Measurements from ENCODE around the gene MYNN.

The MYNN gene

DNA sequence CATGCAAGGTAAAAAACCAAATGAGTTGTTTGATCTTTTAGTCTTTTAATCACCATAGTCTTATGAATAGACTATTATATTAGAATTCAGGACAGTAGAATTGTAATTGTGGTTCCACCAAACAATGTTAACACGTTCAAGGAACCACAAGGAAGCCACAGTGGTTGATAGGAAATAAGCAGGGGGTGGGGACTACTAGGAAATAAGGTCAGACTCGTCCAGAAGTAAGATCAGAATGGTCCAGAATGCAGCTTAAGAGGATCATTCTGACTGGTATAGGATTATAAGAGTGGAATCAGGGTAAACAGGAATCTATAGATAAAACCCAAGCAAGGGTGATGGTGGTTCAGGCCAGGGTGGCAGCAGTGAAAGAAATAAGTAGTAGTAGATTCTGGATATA lies 7.5 kb downstream of the MYNN start:
- DNase-seq = no peak

DNA sequence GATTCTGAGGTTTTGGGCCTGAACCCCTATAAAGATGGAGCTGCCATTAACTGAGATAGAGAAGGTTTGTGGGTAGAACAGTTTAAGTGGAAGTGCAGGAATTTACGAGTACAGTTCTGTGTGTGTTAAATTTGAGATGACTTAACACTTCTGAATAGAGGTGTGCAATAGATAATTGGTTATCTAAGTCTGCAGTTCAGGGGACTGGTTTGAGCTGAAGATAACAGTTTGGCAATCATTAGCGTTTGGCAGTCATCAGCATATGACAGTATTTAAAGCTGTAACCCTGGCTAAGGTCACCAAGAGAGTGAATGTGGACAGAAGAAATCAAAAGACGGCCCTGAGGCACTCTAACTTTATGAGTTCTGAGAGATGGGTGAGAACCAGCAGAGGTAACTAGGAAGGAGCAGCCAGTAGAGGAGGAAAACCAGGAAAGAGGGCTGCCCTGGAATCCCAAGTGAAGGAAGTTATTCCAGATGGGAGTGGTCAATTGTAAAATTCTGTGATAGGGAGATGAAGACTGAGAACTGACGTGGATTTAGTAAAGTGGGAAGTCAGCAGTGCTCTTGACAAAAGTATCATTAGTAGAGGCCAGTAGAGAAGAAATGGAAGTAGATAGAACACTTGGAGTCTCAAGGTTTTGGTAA lies 8.1 kb downstream of the MYNN start:
- DNase-seq = no peak

DNA sequence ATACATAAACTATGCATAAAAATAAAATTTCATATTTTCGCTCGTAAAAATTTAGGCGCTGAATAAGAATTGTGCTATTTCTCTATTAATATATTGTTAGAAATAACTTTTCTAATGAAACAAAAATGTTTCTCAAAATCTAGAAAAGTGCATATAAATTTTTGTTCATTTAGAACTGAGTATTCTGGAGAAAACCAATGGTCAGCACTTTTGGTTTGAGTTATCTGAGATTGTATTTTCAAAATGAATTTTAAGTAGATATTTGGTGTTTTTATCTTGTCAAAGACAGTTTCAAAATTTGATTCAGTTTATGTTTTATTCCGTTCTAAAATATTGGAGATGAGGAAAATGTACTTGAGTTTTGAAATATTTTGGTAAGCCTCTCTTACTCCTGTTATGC lies 13.9 kb downstream of the MYNN start:
- no peak for DNase-seq

DNA sequence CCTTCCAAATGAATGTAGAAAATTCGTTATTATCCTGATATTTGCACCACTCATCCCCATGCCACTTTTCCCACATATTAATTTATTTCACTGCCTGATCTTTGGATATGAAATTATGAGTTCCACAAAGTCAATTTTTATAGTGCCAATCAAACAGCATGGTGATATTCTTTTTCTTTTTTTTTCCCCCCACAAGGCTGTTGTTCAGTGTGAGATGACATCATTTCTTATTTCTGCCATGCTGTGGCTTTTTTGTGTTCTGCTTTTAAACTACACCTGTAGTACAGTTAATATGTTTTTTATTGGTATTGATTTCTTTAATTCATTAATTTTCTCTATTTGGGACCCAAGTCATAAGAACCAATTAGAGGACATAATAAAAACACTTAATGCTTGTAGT lies 14.6 kb downstream of the MYNN start:
- no peak for DNase-seq

DNA sequence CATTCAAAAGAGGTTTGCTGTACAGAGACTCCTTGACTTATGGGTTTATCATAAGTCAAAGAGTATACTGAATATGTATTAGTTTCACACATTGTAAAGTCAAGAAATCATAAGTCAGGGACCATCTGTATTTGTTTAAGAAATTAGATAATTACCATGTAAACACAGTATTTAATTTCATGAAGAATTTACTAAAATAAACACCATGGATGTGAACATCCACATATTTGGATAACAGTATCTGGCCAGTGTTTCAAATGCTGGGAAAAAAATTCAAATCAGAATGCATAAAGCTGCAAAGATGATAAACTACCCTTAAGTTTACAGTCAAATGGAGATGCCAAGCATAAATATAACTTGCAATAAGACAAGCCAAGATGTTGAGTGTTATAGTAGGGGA lies 17.0 kb downstream of the MYNN start:
- DNase-seq = no peak

DNA sequence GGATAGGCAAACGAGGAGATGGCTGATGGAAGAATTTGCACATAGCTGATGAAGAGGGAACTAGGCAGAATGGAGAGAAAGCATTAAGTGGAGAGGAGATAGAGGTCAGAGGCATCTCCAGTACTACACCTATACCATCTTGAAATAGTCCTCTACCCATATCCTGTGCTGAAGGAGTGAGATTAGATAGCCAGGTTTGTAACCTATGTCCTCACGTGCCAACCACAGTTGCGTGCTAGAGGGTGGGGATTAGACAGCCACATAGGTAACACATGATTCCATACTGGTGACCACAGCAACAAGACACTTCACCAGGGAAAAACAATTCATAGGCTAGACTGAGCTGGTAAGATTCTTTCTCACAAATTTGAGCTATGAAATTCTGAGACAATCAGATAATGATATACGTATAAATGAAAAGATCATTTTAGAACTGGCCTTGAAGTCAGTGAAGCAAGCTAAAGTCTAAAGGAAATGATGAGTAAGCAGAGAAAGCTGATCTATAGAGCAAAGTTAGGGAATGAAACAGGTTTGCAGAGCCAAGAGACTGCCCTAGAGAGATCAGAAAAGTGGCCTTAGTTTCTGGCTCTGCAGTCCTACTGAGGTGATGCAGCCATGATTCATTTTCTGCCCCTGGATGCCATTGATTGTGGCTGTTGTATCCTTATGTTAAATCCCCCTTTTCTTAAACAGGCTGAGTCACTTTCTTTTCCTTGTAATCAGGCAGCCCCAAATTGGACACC lies 17.7 kb downstream of the MYNN start:
- DNase-seq = no peak

DNA sequence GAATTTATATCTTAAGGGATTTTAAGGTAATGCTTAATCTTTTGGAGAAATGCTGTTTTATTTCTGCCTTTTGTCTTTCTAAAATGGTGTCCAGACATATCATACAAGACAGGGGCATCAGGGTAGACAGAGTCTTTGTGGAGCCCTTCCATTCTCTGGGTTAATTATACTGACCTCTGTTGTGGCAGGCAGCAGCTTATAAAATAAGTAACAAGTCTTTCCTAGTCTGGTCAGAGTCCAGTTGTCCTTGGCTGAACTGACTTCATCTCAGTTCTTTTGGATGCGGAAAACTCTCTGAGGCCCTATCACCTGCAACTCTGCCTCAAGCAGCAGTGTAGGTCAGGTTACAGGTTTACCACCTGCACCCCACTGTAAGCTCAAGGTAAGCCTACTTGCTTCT lies 19.2 kb downstream of the MYNN start:
- no peak for DNase-seq

DNA sequence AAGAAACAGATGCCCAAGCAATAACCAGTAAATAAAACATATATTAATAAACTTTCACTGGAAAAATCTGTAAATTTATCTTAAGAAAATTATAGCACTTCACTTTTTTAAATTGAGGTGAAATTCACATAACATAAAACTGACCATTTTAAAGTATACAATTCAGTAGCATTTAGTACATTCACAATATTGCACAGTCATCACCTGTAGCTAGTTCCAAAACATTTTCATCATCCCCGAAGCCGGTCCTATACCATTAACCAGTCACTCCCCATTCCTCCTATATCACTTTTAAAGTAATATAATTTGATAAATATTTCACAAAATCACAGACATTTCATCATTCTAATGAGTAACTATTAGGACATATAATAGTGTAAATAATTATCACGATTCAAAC lies 31.5 kb downstream of the MYNN start:
- DNase-seq = no peak

DNA sequence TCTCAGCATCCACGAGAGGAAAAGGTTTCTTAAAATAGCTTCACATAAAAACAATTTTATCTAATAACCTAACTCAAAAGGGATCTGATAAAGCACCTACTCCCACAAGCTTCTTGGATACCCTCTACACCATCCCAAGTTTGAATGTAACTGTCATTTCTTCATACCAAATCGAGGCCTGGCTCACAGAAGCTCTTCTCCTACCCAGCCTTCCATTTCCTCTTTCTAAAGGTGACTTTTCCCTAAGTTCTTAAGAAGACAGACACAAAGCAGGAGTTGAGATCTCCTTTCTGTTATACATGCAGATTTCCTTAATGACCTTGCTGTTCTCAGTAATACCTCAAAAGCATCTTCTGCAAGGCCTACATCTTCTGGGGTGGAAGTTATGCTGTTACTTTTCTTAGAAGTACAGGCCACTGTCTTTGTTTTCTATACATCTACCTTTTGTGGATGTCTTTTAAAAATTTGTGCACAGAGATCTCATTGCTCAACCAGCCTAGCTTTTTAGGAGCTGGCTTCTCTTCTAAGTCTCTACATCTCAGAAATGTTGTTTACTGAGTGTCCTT lies 36.1 kb downstream of the MYNN start:
- no peak for DNase-seq

DNA sequence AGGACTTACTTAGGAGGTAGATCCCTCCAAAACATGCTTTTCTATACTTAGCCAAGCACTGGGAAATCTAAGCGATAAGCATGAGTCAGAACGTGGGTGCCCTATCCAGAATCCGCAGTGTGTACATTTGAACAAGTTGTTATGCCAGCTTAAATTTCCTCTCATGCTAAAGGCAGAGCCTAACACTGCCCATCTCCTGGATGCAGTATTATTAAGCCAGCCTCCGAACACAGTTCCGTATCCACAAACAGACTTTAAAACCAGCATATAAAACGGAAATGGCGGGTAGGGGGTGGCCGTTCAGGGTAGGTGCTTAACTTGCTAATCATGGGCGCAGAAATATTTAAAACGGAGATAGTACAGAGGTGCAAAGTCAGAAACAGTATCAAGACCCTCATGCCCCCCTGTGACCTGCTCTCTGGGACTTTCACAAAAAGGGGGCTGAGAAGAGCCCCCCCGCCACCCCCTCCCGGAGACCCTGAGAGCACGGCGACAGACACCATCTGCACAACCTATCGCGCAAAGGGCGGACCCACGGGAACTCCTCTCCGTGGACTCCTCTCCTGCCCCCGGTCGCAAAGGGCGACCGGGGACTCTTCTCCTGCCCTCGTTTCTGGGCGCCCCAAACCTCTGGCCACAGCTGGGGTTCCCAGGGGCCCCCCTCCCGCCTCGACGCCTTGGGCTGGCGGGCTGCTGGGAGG lies 38.6 kb downstream of the MYNN start:
- peak; percentile 18 for DNase-seq

DNA sequence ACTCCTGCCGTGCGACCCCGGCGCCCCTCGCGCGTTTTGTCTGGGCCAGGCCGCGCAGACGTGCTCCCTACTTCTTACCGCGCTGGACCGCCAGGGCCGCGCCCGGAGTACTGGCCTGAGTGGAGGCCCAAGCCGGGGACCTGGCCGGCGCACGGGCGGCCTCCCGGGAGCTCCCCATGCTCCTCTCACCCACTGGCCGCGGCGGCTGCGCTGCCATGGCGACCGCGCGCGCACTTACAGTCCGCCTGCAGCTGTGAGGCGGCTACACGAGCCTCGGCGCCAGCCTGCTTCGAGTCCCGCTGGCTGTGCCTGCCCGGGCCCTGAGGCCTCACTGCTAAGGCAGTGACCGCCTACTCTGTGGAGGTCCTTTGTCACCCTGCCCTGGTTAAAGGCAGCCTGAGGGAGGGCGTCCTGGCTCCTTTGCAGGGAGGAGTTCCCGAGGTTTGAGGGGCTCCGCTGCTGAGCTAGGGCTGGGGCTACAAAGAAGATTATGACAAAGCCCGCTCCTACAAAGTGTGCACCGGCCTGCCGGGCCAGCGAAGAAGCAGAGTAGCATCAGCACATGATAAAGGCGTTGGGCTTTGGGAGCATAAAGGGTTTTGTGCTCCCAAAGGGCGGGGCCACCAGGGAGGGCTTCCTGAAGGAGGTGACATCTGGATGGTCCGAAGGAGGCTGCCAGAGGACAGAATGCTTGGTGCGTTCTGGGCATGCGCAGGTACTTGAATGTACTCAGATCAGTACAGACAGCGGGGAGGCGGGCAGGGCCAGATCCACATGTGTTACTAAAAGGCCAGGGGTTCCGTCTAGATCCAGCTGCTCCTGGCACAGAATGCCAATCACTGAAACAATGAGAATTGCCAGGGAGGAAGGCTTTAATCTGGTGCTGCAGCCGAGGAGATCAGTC lies 39.4 kb downstream of the MYNN start, which contains the start of the genes LRRC34 and LRRIQ4:
TSS of gene LRRC34 (minus strand) at position 573 of the 904 bp plus-strand sequence. CDS start at position 217, 356 bp downstream.
TSS of gene LRRIQ4 (plus strand) at position 539 of the 904 bp plus-strand sequence. CDS start 9,052 bp downstream, outside the sequence.
- DNase-seq = peak; percentile 71

DNA sequence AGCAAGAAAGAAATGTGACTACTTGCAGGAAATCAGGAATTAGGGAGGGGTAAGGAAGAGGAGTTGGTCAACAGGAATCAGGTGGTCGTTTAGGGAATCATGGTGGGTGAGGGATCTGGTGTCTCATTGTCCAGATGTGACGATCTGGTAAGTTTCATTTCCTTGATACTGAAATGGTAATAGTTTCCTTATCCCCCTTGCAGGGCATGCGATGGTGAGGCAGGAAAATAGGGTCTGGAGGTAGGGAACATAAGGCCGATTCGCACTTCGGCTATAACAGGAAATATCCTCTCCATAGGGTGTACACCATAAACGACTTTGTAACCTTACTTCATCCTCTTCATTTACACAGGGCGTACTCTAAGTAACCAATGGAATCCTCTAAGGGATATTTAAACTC lies 40.1 kb downstream of the MYNN start:
- DNase-seq = no peak

DNA sequence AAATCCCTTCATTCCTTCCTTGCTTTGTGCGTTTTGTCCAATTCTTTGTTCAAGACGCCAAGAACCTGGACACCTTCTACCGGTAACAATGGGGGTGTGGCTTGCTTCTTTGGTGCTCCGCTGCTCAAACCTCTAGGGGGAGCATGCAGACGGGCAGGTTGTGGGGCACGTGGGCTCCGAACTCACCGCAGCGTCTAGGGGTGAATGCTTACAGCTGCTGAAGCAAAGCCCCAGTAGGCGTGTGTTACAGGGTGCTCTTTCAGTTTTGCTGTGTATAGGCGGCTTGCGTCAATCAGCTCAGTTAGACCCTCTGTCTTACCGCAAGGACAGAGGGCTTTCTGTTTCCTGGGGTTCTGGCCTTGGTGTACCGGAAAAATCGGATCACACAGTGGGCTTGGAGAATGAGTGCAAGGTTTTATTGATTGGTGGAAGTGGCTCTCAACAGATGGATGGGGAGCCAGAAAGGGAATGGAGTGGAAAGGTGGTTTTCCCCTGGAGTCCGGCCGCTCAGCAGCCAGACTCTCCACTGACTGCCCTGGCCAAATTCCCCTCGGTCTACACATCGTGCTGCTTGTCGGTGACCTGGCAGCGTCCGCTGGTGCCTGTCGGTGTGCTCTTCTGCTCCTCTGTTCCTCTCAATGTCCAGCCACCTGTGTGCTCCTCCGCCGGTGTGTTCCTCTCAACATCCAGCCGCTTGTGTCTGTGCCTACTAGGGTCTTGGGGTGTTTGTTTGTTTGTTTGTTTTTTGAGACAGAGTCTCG lies 40.7 kb downstream of the MYNN start:
- DNase-seq = peak; percentile 83

DNA sequence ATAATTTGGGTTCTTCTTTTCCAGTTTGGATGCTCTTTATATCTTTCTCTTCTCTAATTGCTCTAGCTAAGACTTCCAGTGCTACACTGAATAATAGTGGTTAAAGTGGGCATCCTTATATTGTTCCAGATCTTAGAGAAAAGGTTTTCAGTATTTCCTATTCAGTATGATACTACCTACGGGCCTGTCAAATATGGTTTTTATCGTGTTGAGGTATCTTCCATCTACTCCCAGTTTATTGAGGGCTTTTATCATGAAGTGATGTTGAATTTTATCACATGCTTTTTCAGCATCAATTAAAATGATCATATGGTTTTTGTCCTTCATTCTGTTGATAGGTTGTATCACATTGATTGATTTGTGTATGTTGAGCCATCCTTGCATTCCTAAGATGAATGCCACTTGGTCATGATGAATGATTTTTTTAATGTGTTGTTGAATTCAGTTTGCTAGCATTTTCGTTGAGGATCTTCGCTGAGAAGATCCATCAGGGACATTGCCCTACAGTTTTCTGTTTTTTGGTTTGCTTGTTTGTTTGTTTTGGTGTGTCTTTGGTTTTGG lies 42.5 kb downstream of the MYNN start:
- DNase-seq = no peak

DNA sequence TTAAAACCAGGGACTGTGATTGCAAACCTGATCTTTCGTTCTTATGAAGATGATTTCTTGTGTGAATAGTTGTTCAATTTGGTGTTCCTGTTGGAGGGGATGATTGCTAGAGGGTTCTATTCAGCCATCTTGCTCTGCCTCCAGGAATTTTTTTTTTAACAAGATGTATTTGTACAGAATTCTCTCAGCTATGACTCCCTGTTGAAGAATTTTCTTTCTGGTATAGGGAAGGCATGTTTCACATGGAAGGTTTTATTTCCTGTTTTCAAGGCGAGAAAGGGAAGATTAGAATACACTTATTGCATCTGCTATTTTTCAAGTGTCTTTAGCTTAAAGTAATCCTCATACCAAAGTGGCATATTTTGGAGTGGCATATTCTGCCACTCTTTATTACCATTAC lies 45.1 kb downstream of the MYNN start:
- DNase-seq = no peak

DNA sequence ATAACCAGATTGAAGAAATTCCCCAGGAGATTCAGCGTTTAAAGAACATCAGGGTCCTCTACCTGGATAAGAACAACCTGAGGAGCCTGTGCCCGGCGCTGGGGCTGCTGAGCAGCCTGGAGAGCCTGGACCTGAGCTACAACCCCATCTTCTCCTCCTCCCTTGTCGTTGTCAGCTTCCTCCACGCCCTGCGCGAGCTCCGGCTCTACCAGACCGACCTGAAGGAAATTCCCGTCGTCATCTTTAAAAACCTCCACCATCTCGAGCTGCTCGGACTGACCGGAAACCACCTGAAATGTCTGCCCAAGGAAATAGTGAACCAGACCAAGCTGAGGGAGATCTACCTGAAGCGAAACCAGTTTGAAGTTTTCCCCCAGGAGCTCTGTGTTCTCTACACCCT lies 48.9 kb downstream of the MYNN start:
- no peak for DNase-seq

DNA sequence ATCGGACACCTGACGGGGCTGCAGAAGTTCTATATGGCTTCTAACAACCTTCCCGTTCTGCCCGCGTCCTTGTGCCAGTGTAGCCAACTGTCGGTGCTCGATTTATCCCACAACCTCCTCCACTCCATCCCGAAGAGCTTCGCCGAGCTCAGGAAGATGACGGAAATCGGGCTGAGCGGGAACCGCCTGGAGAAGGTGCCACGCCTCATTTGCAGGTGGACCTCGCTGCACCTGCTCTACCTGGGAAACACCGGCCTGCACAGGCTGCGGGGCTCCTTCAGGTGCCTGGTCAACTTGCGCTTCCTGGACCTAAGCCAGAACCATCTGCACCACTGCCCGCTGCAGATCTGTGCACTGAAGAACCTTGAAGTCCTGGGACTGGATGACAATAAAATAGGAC lies 49.3 kb downstream of the MYNN start:
- no peak for DNase-seq

DNA sequence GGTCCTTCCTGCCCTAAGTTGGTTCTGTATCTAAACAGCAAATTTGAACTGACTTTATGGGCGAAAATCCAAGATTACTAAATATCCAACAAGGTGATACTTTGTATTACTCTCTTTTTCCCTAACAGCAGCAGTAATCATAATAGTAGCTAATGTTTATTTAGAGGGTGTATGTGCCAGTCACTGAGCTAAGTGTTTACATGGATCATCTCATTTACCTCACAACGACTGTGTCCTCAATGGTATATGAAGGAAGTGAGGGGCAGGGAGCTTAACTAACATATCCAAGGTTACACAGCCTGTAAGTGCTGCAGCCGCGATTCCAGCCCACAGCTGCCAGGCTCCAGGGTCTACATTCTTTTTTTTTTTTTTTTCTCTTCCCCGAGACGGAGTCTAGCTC lies 49.8 kb downstream of the MYNN start:
- no peak for DNase-seq

DNA sequence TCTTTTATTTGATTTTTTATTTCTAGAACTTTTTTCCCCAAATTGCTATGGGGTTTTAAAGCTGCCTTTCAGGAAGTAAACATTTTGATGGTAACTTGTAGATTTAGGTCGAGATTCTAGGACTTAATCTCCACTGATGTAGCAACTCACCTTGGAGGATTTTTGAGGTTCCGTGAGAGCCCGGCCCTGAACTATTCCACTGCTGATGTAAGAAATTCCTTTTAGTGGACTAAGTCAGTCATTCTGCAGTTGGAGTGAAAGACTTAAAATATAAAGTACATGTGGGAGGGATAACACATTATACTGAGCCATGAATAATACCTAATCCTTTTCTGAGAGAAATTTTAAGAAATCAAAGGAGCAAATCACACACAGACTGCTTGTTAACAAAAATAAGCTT lies 52.1 kb downstream of the MYNN start:
- no peak for DNase-seq

DNA sequence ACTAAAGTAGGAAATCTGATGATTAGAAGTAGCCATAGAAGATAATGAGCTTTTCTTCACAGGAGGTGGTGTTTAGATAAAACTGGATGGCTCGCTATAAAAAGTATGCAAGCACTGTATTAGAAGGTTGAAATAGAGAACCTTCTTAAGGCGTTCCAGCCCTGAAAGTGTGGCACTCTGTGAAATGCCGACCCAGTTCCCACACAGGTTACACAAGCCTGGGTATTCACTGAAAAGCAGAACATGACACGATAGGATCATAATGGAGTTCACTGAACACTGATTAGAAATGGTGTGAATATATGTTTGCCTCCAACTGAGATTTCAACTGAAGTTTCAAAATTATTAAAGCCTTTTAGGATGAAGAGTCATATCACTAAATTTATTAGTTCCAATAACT lies 54.5 kb downstream of the MYNN start:
- no peak for DNase-seq

DNA sequence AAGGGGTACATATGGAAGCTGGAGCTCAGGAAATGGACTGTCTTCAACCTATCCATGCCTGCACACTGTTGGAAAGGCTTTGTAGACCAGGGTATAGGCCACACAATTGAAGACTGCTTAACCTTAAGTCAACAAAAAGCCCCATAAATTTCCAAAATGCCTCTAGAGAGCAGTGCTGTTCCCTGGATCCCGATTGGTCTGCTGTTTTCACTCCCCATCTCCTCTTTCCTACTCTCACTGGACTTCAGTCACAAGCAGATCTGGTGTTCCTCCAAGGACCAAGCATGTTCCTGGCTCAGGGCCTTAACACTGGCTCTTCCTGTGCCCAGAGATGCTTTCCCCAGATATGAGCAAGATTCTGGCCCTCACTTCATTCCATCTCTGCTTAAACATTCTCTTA lies 62.3 kb downstream of the MYNN start:
- no peak for DNase-seq

Measured in CD4-positive, alpha-beta T cell treated with Interleukin-17A for 1 hour (primary cell).